HL-60 (cell line): Measurements from ENCODE around the gene IFT20. TPM values are rescaled to one million over a fixed set of nuclear protein-coding genes. Genes with fewer than 3 reads are reported as not detected.

Experiments used
- DNase-seq, 2 experiments: peaks; one replicate each; pipeline ENCODE4 v3.0.0-alpha.2; 2010 to 2020; ENCODE audit warnings: low read depth in 1 of 2, low spot score in 1 of 2
- H3K27ac ChIP-seq: fragments of 250-450 bp; sonication (Bioruptor Pico); replicated peaks from 2 replicates; pipeline ENCODE4 v1.5.1; 2020; ENCODE audit warnings: mild to moderate bottlenecking, moderate library complexity
- H3K27me3 ChIP-seq: fragments of 250-450 bp; sonication (Bioruptor Pico); 2 replicates; pipeline ENCODE4 v1.5.1; 2021; ENCODE audit warnings: mild to moderate bottlenecking, moderate library complexity; ENCODE audit not compliant: insufficient read depth, poor library complexity, severe bottlenecking
- H3K4me3 ChIP-seq: replicated peaks from 2 replicates; pipeline ENCODE4 v1.5.1; 2011; ENCODE audit warnings: mild to moderate bottlenecking, control low read depth, low read length; ENCODE audit not compliant: insufficient read depth
- GABPA ChIP-seq: IDR thresholded peaks from 2 replicates; pipeline ENCODE4 v1.6.1; 2012; ENCODE audit warnings: low read depth
- POLR2AphosphoS5 ChIP-seq: IDR thresholded peaks from 2 replicates; pipeline ENCODE4 v1.6.1; 2012; ENCODE audit warnings: low read depth
- SPI1 ChIP-seq: IDR thresholded peaks from 2 replicates; pipeline ENCODE4 v1.6.1; 2012; ENCODE audit warnings: low read depth, mild to moderate bottlenecking, borderline replicate concordance
- microRNA-seq: library from miRNA; unstranded; fragments of <30 nt; microRNA quantifications from one replicate; pipeline ENCODE4, GENCODE V29; 2018
- TF ChIP-seq, protein P1 (sequence below): IDR thresholded peaks from 2 replicates; pipeline ENCODE4 v1.6.1; 2012; ENCODE audit warnings: low read depth; ENCODE audit not compliant: insufficient replicate concordance
- TF ChIP-seq, protein P2 (sequence below): IDR thresholded peaks from one replicate; pipeline ENCODE4 v1.5.1; 2011; ENCODE audit warnings: low read length, control low read depth, inconsistent platforms; ENCODE audit not compliant: insufficient read depth

IFT20 gene

DNA sequence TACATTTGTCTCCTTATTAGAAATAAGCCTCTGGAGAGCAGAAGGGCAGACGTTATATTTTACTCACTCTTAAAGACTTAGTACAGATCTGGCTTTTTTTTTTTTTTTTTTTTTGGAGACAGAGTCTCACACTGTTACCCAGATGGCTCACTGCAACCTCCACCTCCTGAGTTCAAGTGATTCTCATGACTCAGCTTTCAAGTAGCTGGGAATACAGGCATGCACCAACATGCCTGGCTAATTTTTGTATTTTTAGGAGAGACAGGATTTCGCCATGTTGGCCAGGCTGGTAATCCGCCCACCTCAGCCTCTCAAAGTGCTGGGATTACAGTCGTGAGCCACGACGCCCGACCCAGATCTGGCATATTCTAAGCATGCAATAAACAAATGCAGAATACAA lies 52.7 kb downstream of the IFT20 start:
- Histone ChIP-seq H3K27me3 (no peaks in the 10 kb centered on the region), H3K27ac (no peak overlapping the region), H3K4me3 (no peak overlapping the region)
- TF ChIP-seq, protein P1, sequence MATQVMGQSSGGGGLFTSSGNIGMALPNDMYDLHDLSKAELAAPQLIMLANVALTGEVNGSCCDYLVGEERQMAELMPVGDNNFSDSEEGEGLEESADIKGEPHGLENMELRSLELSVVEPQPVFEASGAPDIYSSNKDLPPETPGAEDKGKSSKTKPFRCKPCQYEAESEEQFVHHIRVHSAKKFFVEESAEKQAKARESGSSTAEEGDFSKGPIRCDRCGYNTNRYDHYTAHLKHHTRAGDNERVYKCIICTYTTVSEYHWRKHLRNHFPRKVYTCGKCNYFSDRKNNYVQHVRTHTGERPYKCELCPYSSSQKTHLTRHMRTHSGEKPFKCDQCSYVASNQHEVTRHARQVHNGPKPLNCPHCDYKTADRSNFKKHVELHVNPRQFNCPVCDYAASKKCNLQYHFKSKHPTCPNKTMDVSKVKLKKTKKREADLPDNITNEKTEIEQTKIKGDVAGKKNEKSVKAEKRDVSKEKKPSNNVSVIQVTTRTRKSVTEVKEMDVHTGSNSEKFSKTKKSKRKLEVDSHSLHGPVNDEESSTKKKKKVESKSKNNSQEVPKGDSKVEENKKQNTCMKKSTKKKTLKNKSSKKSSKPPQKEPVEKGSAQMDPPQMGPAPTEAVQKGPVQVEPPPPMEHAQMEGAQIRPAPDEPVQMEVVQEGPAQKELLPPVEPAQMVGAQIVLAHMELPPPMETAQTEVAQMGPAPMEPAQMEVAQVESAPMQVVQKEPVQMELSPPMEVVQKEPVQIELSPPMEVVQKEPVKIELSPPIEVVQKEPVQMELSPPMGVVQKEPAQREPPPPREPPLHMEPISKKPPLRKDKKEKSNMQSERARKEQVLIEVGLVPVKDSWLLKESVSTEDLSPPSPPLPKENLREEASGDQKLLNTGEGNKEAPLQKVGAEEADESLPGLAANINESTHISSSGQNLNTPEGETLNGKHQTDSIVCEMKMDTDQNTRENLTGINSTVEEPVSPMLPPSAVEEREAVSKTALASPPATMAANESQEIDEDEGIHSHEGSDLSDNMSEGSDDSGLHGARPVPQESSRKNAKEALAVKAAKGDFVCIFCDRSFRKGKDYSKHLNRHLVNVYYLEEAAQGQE, result no peak
- TF ChIP-seq SPI1 (no peak), POLR2AphosphoS5 (no peak), GABPA (no peak)
- TF ChIP-seq, protein P2, sequence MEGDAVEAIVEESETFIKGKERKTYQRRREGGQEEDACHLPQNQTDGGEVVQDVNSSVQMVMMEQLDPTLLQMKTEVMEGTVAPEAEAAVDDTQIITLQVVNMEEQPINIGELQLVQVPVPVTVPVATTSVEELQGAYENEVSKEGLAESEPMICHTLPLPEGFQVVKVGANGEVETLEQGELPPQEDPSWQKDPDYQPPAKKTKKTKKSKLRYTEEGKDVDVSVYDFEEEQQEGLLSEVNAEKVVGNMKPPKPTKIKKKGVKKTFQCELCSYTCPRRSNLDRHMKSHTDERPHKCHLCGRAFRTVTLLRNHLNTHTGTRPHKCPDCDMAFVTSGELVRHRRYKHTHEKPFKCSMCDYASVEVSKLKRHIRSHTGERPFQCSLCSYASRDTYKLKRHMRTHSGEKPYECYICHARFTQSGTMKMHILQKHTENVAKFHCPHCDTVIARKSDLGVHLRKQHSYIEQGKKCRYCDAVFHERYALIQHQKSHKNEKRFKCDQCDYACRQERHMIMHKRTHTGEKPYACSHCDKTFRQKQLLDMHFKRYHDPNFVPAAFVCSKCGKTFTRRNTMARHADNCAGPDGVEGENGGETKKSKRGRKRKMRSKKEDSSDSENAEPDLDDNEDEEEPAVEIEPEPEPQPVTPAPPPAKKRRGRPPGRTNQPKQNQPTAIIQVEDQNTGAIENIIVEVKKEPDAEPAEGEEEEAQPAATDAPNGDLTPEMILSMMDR, result no peak
- DNase-seq, result no peak

DNA sequence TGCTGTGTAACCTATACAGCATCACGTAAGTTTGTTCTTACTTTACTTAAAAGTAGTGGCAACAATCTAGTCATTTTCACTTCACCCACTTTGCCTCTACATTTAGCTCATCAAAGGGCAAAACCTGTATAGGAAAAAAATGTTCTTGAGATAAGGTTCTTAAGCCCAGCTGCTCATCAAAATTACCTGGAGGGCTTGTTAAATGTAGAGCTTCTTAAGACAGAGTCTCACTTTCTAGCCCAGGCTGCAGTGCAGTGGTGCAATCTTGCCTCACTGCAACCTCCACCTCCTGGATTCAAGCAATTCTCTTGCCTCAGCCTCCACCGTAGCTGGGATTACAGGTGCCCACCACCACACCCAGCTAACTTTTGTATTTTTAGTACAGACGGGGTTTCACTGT lies 54.4 kb downstream of the IFT20 start:
- Histone ChIP-seq H3K27ac (no peak overlapping the region), H3K4me3 (no peak overlapping the region), H3K27me3 (no peaks in the 10 kb centered on the region)
- TF ChIP-seq POLR2AphosphoS5, result no peak
- TF ChIP-seq, protein P1, result no peak
- TF ChIP-seq, protein P2, result no peak
- TF ChIP-seq SPI1, result no peak
- TF ChIP-seq GABPA, result no peak
- no peak for DNase-seq

DNA sequence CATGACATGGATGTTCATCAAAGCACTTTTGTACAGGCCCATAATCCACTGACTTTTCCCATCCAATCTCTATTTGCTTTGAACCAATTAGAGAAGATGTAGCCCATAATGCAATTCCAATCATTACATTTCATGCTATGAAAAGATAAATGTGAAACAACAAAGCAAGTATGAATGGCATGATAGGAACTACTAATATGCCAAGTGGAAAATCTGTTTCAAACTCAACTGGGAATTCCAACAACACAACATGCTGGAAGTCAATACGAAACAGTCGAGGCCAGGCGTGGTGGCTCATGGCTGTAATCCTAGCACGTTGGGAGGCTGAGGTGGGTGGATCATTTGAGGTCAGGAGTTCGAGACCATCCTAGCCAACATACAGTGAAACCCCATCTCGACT lies 55.9 kb downstream of the IFT20 start:
- no peak for DNase-seq
- TF ChIP-seq, protein P2, result no peak
- TF ChIP-seq SPI1 (no peak), POLR2AphosphoS5 (no peak), GABPA (no peak)
- TF ChIP-seq, protein P1, result no peak
- Histone ChIP-seq H3K27me3 (no peaks in the 10 kb centered on the region), H3K27ac (no peak overlapping the region), H3K4me3 (no peak overlapping the region)

Small RNA genes lying within 50 kb of the gene (microRNA-seq; reads per million reads assigned to microRNA genes)
- gene MIR4723, result not detected
